Measurements from ENCODE around the gene PPP2R3B.

DNA sequence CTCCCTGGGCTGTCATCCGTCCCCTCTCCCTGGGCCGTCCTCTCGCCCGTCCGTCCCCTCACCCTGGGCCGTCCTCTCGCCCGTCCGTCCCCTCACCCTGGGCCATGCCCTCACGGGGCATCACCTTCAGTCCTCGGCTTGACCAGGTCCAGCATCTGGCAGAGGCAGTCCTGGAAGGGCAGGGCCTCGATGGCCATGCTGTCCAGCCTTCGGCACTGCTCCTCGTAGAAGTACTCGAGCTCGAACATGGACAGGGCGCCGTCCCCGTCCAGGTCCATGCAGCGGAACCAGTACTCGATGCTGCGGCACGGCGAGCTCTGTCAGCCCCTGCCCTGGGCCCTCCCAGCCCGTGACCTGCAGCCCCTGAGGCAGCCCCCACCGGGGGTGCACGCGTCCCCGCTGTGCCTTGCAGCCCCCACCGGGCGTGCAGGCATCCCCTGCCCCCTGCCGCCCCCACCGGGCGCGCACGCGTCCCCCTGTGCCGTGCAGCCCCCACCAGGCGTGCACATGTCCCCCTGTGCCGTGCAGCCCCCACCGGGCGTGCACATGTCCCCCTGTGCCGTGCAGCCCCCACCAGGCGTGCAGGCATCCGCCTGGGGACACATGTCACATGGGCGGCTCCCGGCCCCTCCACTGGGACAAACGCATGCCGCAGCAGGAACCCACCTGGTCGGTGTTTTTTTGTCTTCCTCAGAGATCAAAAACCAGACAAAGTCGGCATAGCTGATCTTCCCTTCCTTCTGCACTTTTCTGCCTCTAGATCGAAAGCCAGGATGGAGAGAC lies 45.9 kb downstream of the PPP2R3B start:
- TF ChIP-seq CTCF (IDR thresholded peaks at IDR 0.05) (no peak), POLR2AphosphoS5 (IDR thresholded peaks at IDR 0.05) (no peak)
